ENCODE data around the gene JMJD8.

Gene JMJD8

DNA sequence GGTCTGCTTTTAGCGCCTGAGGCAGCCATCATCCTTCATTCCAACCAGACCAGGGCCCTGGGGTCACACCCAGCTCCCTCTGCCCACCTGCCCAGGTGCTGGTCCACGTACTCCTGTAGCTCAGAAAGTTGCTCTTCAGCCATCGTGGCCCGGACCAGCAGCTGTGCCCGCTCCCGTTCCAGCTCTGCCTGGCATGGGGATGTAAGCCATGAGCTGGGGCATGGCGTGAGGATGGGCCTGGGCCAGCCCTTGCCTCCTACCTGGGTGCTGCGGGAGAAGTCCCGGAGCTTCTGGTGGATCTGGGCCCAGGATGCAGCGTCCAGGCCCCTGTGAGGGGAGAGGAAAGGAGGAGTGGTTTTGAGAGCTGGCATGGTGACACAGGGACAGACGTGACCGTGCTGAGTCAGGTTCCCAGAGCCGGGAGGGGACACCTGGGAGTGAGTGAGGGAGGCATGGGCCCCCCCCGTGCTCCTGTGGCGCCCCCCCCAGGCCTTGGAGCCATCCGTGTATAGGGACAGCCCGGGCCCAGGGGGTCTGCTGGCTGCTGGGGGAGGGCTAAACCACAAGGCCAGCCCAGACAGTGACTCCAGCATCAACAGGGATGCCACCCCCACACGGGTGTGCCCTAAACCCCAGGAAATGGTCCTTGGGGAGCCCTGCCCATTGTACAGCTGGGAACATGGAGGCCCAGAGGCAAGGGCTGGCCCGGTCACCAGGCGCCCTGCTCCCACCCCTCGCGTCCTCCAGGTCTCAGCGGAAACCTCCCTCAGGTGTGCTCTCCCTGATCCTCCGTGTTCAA is 38.9 kb upstream of the JMJD8 start:
- DNase-seq (ENCODE audit: low read depth in 2 of 2) = no peak

DNA sequence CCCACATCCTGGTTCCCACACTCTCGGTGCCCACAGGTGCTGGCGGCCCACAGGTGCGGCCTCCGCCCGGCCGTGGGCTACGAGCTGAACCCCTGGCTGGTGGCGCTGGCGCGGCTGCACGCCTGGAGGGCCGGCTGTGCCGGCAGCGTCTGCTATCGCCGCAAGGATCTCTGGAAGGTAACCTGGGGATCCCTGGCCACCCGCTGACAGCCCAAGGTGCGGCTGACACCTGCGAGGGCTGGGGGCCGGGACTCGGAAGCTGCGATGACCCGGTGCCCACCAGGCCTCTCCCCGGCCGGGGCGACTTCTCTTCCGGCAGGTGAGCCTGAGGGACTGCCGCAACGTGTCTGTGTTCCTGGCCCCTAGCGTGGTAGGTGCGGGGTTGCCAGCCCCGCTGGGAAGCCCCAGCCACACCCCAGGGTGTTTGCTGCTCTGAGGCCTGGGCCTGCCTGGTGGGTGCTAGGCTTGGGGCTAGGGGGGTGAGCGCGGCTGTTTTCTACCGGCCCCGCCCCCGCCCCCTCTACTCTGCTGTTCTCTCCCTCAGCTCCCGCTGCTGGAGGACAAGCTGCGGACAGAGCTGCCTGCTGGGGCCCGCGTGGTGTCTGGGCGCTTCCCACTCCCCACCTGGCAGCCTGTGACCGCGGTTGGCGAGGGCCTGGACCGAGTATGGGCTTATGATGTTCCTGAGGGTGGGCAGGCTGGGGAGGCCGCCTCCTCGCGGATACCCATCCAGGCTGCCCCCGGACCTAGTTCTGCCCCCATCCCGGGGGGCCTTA is 37.8 kb upstream of the JMJD8 start:
- no peak for DNase-seq (ENCODE audit: low read depth in 2 of 2)

DNA sequence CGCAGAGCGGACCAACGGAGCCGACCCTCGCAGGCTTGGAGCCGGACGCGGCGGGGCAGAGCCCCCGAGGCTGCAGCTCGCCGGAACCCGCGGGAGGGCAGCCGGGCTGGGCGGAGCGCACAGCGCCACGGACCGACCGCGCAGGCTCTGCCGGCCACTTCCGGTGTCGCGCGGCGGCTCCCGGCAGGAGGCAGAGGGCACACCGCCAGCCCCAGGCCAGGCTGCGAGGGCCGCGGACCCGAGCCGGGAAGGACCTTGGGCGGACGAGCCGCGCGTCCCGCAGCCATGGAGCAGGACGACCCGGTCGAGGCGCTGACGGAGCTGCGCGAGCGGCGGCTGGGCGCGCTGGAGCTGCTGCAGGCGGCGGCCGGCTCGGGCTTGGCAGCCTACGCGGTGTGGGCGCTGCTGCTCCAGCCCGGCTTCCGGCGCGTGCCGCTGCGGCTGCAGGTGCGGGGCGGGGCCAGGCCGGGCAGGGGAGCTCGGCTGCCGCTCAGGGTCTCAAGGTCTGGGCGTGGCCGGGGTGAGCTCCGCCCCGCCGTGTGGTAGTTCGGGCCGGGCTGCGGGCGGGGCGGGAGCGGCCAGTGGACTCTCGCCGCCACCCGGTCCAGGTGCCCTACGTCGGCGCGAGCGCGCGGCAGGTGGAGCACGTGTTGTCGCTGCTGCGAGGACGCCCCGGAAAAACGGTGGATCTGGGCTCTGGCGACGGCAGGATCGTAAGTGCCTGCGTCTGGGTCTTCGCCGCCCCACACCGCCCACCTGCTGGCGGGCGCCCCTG is 37.0 kb upstream of the JMJD8 start, which contains the start of gene ANTKMT:
TSS of gene ANTKMT (plus strand) at position 157 of the 775 bp plus-strand sequence. CDS start at position 286, 129 bp downstream.
- peak; percentile 41 to 75 for DNase-seq (ENCODE audit: low read depth in 2 of 2)

DNA sequence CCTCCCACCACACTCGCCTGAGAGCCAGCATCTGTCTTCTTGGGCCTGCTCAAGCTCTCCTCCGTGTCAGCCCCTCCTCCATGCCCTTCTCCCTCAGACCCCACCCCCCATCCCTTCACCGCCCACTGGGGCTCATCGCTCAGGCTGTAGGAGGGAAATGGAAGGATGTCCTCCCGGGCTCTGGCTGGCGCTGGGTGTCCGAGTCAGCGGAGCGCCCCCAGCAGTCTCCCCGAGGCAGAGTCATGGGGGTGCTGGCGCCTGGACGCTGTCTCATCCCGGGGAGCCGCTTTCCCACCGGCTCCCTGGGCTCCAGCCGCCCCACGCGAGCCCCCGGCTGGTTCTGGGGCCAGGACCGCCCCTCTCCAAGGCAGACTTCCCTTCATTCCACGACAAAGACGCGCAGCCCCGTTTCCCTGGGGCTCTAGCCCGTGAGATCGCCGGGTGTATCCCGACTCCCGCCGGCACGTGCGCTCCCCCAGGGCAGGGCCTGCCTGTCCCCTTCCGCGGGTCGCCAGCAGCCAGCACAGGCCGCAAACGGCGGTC is 36.4 kb upstream of the JMJD8 start:
- DNase-seq (ENCODE audit: low read depth in 2 of 2) = peak in 1 of 2 donors; percentile 34

GRCh38 chr16:719815-720446 is 35.8 kb upstream of the JMJD8 start:
- DNase-seq (ENCODE audit: low read depth in 2 of 2) = no peak

DNA sequence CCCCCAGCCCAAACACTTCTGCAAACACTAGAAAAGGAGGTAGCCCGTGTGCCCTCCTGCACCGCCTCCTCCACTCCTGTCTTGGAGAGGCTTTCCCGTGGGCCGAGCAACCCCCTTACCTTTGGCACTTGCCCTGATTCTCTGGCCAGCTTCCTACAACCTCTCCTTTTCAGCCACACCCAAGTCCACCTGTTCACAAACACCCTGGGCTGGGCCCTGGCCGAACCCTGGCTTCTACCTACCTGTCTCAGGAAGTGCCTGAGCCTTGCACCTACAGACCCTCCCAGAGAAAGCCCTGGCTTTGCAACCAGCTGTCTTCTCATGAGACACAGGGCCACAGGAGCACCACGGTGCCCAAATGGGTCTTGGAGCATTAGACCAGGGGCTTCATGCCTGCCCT is 34.8 kb upstream of the JMJD8 start:
- no peak for DNase-seq (ENCODE audit: low read depth in 2 of 2)

GRCh38 chr16:718389-718788 is 34.3 kb upstream of the JMJD8 start:
- no peak for DNase-seq (ENCODE audit: low read depth in 2 of 2)

DNA sequence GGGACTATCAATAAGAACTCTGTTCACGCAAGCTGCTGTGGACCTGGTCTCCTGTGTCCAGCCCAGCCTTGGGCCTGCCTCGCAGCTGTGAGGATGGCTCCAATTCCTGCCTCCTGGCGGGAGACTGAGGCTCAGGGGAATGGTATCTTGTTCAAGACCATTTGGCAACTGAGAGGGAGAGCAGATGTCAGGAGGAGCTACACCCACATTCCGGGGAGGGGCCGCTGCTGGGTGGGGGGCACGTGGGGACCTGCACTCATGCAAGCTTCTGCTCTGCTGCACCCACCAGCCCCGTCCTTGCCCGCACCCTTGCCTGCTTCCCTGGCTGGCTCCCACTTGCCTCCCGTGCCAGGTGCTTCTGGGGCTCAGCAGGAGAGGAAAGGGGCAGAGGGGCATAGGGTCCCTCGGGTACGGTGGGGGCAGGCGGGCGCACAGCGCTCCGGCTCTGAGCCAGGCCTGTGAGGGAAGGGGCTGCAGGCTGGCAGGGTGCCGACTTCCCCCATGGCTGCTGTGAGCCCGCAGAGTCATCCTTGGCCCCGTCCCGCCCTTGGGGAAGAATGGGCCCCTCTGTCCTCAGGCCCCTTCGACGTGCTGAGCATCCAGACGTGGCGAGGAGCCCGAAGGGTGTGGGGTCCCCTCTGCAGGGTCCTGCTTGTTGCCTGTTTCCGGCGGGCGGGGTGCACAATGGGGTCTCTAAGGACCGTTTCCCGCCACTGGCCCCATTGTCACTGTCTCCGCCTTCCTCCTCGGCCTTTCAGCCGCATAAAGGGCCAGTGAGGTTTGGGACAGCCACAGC is 33.5 kb upstream of the JMJD8 start:
- no peak for DNase-seq (ENCODE audit: low read depth in 2 of 2)

- DNase-seq (ENCODE audit: low read depth in 2 of 2) = no peak
Measured at GRCh38 chr16:716768-717325, 32.7 kb upstream of the JMJD8 start.

DNA sequence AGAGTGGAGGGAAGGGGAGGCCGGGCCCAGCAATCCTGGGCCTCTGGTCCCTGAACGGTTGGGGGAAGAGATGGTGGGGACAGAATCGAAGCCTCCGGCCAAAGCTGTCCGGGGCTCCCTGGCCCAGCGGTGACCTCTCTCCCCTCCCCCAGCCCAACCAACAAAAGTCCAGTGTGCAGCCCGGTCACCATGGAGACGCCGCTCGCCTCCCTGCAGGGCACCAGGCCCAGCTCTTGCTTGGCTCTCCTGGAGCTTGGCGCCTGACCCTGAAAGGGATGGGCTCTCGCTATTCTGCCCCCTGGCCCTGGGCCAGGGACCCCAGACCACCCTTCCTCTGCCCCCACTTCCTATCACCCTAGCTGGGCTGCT is 32.0 kb upstream of the JMJD8 start:
- no peak for DNase-seq (ENCODE audit: low read depth in 2 of 2)

DNA sequence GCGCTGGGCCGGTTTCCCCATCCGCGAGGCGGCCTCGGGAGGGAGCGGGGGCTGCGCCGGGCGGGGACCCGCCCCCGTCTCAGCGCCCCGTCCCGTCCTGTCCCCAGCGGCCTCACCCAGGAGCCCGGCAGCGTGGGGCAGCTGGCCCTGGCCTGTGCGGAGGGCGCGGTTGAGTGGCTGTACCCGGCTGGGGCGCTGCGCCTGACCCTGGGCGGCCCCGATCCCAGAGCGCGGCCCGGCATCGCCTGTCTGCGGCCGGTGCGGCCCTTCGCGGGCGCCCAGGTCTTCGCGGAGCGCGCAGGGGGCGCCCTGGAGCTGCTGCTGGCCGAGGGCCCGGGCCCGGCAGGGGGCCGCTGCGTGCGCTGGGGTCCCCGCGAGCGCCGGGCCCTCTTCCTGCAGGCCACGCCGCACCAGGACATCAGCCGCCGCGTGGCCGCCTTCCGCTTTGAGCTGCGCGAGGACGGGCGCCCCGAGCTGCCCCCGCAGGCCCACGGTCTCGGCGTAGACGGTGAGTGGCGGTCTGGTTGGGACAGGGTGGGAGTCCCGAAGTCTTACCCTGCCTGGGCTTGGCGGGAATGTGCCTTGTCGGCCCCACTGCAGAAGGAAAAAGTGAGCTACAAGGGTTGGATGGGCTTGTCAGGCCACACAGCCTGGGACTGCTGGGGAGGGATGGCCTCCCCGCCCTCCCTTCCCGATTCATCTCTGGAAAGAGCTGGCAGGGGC is 31.5 kb upstream of the JMJD8 start:
- DNase-seq (ENCODE audit: low read depth in 2 of 2) = no peak

GRCh38 chr16:714558-715476 is 30.7 kb upstream of the JMJD8 start, which contains the start of gene METRN:
TSS of gene METRN (plus strand) at chr16:715118. CDS start at chr16:715290, 172 bp downstream.
- peak; percentile 80 to 97 for DNase-seq (ENCODE audit: low read depth in 2 of 2)

GRCh38 chr16:714079-714478 is 29.9 kb upstream of the JMJD8 start:
- no peak for DNase-seq (ENCODE audit: low read depth in 2 of 2)

- DNase-seq (ENCODE audit: low read depth in 2 of 2) = peak in 1 of 2 donors; percentile 41
Measured at GRCh38 chr16:712740-713250, 28.7 kb upstream of the JMJD8 start.

GRCh38 chr16:711548-712320 is 27.6 kb upstream of the JMJD8 start:
- peak; percentile 74 to 81 for DNase-seq (ENCODE audit: low read depth in 2 of 2)

DNA sequence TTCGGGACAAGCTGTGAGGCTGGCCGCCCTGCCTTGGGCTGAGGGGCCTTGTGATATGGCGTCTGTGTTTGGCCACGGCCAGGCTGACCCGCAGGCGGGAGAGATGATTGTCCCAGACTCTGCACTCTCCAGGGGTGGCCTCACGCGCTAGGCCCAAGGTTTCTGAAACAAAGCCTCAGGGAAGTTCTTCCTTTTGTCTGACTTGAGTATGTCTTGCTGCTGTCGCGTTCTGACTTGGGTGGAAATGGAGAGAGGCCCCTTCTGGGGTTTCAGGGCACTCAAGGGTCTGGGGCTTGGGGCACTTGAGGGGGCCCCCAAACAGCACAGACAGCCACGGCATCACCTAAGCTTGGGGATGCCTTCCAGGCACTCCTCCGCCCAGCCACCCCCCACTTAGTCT is 26.9 kb upstream of the JMJD8 start:
- DNase-seq (ENCODE audit: low read depth in 2 of 2) = no peak

GRCh38 chr16:710500-711075 is 26.5 kb upstream of the JMJD8 start:
- no peak for DNase-seq (ENCODE audit: low read depth in 2 of 2)

All from stimulated activated CD4-positive, alpha-beta T cell treated with anti-CD3 and anti-CD28 coated beads, Interleukin-1b, Interleukin-23, amount 100 ng/mL, for 4 hours (primary cell).